Measurements from ENCODE around the gene CLMN.
"Not testable (repeated sequence)": the region's sequence is repeated elsewhere in the genome, so short reads cannot be mapped to it uniquely, and the experiment has no call there.

Gene CLMN

GRCh38 chr14:95217391-95217900 is 102.3 kb downstream of the CLMN start:
- DNase-seq (ENCODE audit: low read depth), result no peak

GRCh38 chr14:95216008-95216407 is 103.7 kb downstream of the CLMN start:
- DNase-seq (ENCODE audit: low read depth), result no peak

GRCh38 chr14:95215094-95215725 is 104.5 kb downstream of the CLMN start:
- no peak for DNase-seq (ENCODE audit: low read depth)

GRCh38 chr14:95213774-95214173 is 105.9 kb downstream of the CLMN start:
- no peak for DNase-seq (ENCODE audit: low read depth)

- DNase-seq (ENCODE audit: low read depth), result no peak
Observed at GRCh38 chr14:95211721-95212504, 107.8 kb downstream of the CLMN start.

GRCh38 chr14:95210699-95211098 is 109.0 kb downstream of the CLMN start:
- DNase-seq (ENCODE audit: low read depth), result no peak

- no peak for DNase-seq (ENCODE audit: low read depth)
Observed at GRCh38 chr14:95208598-95208997, 111.1 kb downstream of the CLMN start.

- DNase-seq (ENCODE audit: low read depth), result no peak
Observed at GRCh38 chr14:95207475-95208233, 112.1 kb downstream of the CLMN start.

GRCh38 chr14:95206534-95206933 is 113.2 kb downstream of the CLMN start:
- DNase-seq (ENCODE audit: low read depth), result no peak

GRCh38 chr14:95204705-95205104 is 115.0 kb downstream of the CLMN start:
- DNase-seq (ENCODE audit: low read depth), result no peak

- DNase-seq (ENCODE audit: low read depth), result not testable (repeated sequence)
Observed at GRCh38 chr14:95201745-95202144, 118.0 kb downstream of the CLMN start.

- DNase-seq (ENCODE audit: low read depth), result no peak
Observed at GRCh38 chr14:95200404-95200803, 119.3 kb downstream of the CLMN start.

GRCh38 chr14:95199298-95199983 is 120.3 kb downstream of the CLMN start:
- DNase-seq (ENCODE audit: low read depth), result no peak

- no peak for DNase-seq (ENCODE audit: low read depth)
Observed at GRCh38 chr14:95198320-95198719, 121.4 kb downstream of the CLMN start.

- no peak for DNase-seq (ENCODE audit: low read depth)
Observed at GRCh38 chr14:95197551-95197950, 122.2 kb downstream of the CLMN start.

- no peak for DNase-seq (ENCODE audit: low read depth)
Observed at GRCh38 chr14:95196826-95197545, 122.7 kb downstream of the CLMN start.

GRCh38 chr14:95196268-95196667 is 123.4 kb downstream of the CLMN start:
- no peak for DNase-seq (ENCODE audit: low read depth)

- no peak for DNase-seq (ENCODE audit: low read depth)
Observed at GRCh38 chr14:95195031-95195430, 124.7 kb downstream of the CLMN start.

- no peak for DNase-seq (ENCODE audit: low read depth)
Observed at GRCh38 chr14:95193081-95193480, 126.6 kb downstream of the CLMN start.

GRCh38 chr14:95192311-95192710 is 127.4 kb downstream of the CLMN start:
- DNase-seq (ENCODE audit: low read depth), result no peak

- no peak for DNase-seq (ENCODE audit: low read depth)
Observed at GRCh38 chr14:95191445-95192199, 128.1 kb downstream of the CLMN start.
